ENCODE measurements around the gene ANKFN1. TPM values are rescaled to one million over a fixed set of nuclear protein-coding genes. Genes with fewer than 3 reads are reported as not detected.

The ANKFN1 gene
- total RNA-seq, 4 donors from 2014 or later, result 0.13 to 1.4 (median 0.75) TPM

GRCh38 chr17:56445692-56446411 is 292.6 kb downstream of the ANKFN1 start:
- Histone ChIP-seq H3K27ac (no peak overlapping the region), H3K4me1 (no peaks in the 10 kb centered on the region), H3K9me3 (no peaks in the 10 kb centered on the region), H3K27me3 (no peaks in the 10 kb centered on the region), H3K36me3 (no peaks in the 10 kb centered on the region), H3K4me3 (no peak overlapping the region)
- 64 to 98% methylated on average over 6 to 9 of the region's 9 CpGs for WGBS, 2 donors (ENCODE audit: low coverage in 1 of 2)
- no peak for ATAC-seq
- TF ChIP-seq POLR2A (IDR thresholded peaks at IDR 0.05) (no peak), EP300 (IDR thresholded peaks at IDR 0.05) (no peak), POLR2AphosphoS5 (IDR thresholded peaks at IDR 0.05) (no peak), CTCF (IDR thresholded peaks at IDR 0.05) (no peak)

GRCh38 chr17:56447171-56447570 is 293.9 kb downstream of the ANKFN1 start:
- Histone ChIP-seq H3K27ac (no peak overlapping the region), H3K4me3 (no peak overlapping the region), H3K27me3 (no peaks in the 10 kb centered on the region), H3K9me3 (no peaks in the 10 kb centered on the region), H3K4me1 (no peaks in the 10 kb centered on the region), H3K36me3 (no peaks in the 10 kb centered on the region)
- no peak for TF ChIP-seq CTCF (IDR thresholded peaks at IDR 0.05)
- no peak for TF ChIP-seq POLR2A (IDR thresholded peaks at IDR 0.05)
- TF ChIP-seq EP300 (IDR thresholded peaks at IDR 0.05), result no peak
- no peak for TF ChIP-seq POLR2AphosphoS5 (IDR thresholded peaks at IDR 0.05)
- no CpG with 5 or more reads among the region's 1 CpG for WGBS, 2 donors (ENCODE audit: low coverage in 1 of 2)
- ATAC-seq, result no peak

GRCh38 chr17:56448371-56448770 is 295.1 kb downstream of the ANKFN1 start:
- no peaks in the 10 kb centered on the region for H3K4me1 ChIP-seq
- H3K27me3 ChIP-seq, result no peaks in the 10 kb centered on the region
- no peak overlapping the region for H3K27ac ChIP-seq
- no peak overlapping the region for H3K4me3 ChIP-seq
- no peaks in the 10 kb centered on the region for H3K36me3 ChIP-seq
- no peaks in the 10 kb centered on the region for H3K9me3 ChIP-seq
- WGBS, 2 donors (ENCODE audit: low coverage in 1 of 2), result 45 to 76% methylated on average over 2 of the region's 2 CpGs
- ATAC-seq, result no peak
- TF ChIP-seq POLR2AphosphoS5 (IDR thresholded peaks at IDR 0.05), result no peak
- TF ChIP-seq EP300 (IDR thresholded peaks at IDR 0.05), result no peak
- TF ChIP-seq POLR2A (IDR thresholded peaks at IDR 0.05), result no peak
- no peak for TF ChIP-seq CTCF (IDR thresholded peaks at IDR 0.05)

- no peaks in the 10 kb centered on the region for H3K4me1 ChIP-seq
- H3K27ac ChIP-seq, result no peak overlapping the region
- 47 to 88% methylated on average over 3 to 8 of the region's 8 CpGs for WGBS, 2 donors (ENCODE audit: low coverage in 1 of 2)
- no peak for ATAC-seq
- no peak overlapping the region for H3K4me3 ChIP-seq
- no peaks in the 10 kb centered on the region for H3K9me3 ChIP-seq
- H3K36me3 ChIP-seq, result no peaks in the 10 kb centered on the region
- no peak for TF ChIP-seq EP300 (IDR thresholded peaks at IDR 0.05)
- TF ChIP-seq POLR2AphosphoS5 (IDR thresholded peaks at IDR 0.05), result no peak
- TF ChIP-seq CTCF (IDR thresholded peaks at IDR 0.05), result no peak
- no peak for TF ChIP-seq POLR2A (IDR thresholded peaks at IDR 0.05)
- no peaks in the 10 kb centered on the region for H3K27me3 ChIP-seq
Measured at GRCh38 chr17:56449176-56449575, 295.9 kb downstream of the ANKFN1 start.

- H3K27ac ChIP-seq, result no peak overlapping the region
- WGBS, 2 donors (ENCODE audit: low coverage in 1 of 2), result 69 to 89% methylated on average over 1 of the region's 1 CpG
- no peaks in the 10 kb centered on the region for H3K27me3 ChIP-seq
- no peaks in the 10 kb centered on the region for H3K4me1 ChIP-seq
- no peak overlapping the region for H3K4me3 ChIP-seq
- no peaks in the 10 kb centered on the region for H3K9me3 ChIP-seq
- H3K36me3 ChIP-seq, result no peaks in the 10 kb centered on the region
- ATAC-seq, result no peak
- TF ChIP-seq POLR2AphosphoS5 (IDR thresholded peaks at IDR 0.05), result no peak
- TF ChIP-seq EP300 (IDR thresholded peaks at IDR 0.05), result no peak
- TF ChIP-seq POLR2A (IDR thresholded peaks at IDR 0.05), result no peak
- TF ChIP-seq CTCF (IDR thresholded peaks at IDR 0.05), result no peak
Measured at GRCh38 chr17:56451629-56452028, 298.4 kb downstream of the ANKFN1 start.
